ENCODE results near the gene DCAF17. TPM values are rescaled to one million over a fixed set of nuclear protein-coding genes. Genes with fewer than 3 reads are reported as not detected.

Gene DCAF17, protein sequence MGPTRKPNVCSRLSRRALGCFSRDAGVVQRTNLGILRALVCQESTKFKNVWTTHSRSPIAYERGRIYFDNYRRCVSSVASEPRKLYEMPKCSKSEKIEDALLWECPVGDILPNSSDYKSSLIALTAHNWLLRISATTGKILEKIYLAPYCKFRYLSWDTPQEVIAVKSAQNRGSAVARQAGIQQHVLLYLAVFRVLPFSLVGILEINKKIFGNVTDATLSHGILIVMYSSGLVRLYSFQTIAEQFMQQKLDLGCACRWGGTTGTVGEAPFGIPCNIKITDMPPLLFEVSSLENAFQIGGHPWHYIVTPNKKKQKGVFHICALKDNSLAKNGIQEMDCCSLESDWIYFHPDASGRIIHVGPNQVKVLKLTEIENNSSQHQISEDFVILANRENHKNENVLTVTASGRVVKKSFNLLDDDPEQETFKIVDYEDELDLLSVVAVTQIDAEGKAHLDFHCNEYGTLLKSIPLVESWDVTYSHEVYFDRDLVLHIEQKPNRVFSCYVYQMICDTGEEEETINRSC
- total RNA-seq = 16.3 and 18.2 TPM in 2 replicates

DNA sequence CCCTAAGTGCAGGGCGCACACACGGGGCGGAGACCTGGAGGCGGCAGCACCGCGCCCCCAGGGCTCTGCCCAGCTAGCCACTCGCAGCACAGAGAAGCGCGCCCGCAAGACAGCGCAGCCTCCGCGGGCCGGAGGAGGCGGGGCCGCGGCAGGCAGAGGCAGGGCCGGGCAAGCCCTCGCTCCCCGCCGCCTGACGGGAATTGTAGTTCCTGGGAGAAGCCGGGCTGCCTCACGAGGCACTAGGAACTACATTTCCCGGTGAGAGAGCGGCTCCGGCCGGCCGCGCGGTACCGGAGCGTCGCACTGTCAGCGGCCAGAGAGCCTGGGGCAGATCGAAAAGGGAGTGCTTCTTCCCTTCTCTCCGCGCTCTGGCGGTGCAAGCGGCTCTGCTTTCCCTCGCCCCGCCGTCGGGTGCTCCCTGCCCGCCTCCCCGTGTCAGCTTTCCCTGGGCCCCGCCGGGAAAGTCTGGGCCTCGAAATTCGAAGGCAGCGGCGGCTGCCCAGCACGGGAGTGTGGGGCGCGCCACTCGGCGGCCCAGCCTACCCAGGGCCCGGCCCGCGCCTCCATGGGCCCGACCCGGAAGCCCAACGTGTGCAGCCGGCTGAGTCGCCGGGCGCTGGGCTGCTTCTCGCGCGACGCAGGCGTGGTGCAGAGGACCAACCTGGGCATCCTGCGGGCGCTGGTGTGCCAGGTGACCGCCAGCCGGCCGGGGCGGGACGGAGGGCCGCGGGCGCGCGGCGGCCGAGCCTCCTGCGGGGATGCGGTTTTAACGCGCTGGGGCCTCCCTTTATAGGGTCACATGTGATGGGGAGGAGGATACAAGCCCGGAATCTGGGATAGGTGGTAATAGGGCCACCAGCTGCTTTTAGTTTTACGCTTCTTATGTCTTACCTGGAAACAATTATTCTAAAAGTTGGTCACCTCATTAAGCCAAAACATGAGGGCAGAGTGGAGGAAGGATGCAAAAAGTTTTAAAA is at the start of gene DCAF17:
Gene DCAF17 (plus strand): TSS at position 214 of the 977 bp plus-strand sequence. CDS start 352 bp downstream, at position 566.
- Histone ChIP-seq H3K4me3 (ENCODE audit: low read depth, low read length) (peak within 1 kb of the TSS; percentile 79), H3K36me3 (ENCODE audit: control insufficient read depth, insufficient read depth, low read length) (peaks cover 5% of the 10 kb centered on the region), H3K27me3 (ENCODE audit: control insufficient read depth, insufficient read depth, low read length) (no peaks in the 10 kb centered on the region)
- no peak for FAIRE-seq
- TF ChIP-seq, protein P1, sequence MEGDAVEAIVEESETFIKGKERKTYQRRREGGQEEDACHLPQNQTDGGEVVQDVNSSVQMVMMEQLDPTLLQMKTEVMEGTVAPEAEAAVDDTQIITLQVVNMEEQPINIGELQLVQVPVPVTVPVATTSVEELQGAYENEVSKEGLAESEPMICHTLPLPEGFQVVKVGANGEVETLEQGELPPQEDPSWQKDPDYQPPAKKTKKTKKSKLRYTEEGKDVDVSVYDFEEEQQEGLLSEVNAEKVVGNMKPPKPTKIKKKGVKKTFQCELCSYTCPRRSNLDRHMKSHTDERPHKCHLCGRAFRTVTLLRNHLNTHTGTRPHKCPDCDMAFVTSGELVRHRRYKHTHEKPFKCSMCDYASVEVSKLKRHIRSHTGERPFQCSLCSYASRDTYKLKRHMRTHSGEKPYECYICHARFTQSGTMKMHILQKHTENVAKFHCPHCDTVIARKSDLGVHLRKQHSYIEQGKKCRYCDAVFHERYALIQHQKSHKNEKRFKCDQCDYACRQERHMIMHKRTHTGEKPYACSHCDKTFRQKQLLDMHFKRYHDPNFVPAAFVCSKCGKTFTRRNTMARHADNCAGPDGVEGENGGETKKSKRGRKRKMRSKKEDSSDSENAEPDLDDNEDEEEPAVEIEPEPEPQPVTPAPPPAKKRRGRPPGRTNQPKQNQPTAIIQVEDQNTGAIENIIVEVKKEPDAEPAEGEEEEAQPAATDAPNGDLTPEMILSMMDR (IDR thresholded peaks at IDR 0.05; ENCODE audit: insufficient read depth, low read length, severe bottlenecking) = peak; percentile 24
- peak; percentile 90 for DNase-seq (ENCODE audit: low read depth)

GRCh38 chr2:171386627-171387026 is 47.4 kb upstream of the DCAF17 start:
- TF ChIP-seq, protein P1 (IDR thresholded peaks at IDR 0.05; ENCODE audit: insufficient read depth, low read length, severe bottlenecking) = no peak
- H3K36me3 ChIP-seq (ENCODE audit: control insufficient read depth, insufficient read depth, low read length) = peaks cover 2% of the 10 kb centered on the region
- no peak for FAIRE-seq
- no peak for DNase-seq (ENCODE audit: low read depth)
- no peaks in the 10 kb centered on the region for H3K27me3 ChIP-seq (ENCODE audit: control insufficient read depth, insufficient read depth, low read length)
- H3K4me3 ChIP-seq (ENCODE audit: low read depth, low read length) = no peak overlapping the region

DNA sequence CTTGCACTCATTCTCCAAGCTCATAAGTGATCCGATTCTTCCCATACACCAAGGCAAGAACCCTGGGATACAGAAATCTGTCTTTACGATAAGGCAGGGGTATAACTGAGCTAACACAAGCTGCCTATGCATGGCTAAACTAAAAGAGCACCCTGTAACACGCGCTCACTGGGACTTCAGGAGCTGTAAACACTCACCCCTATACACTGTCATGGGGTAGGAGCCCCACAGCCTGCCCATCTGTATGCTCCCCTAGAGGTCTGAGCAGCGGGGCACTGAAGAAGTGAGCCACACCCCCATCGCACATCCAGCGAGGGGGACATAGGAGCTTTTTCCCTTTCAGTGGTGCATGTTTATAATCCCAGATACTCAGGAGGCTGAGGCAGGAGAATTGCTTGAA is 47.0 kb upstream of the DCAF17 start:
- FAIRE-seq = no peak
- TF ChIP-seq, protein P1 (IDR thresholded peaks at IDR 0.05; ENCODE audit: insufficient read depth, low read length, severe bottlenecking) = no peak
- Histone ChIP-seq H3K4me3 (ENCODE audit: low read depth, low read length) (no peak overlapping the region), H3K36me3 (ENCODE audit: control insufficient read depth, insufficient read depth, low read length) (peaks cover 2% of the 10 kb centered on the region), H3K27me3 (ENCODE audit: control insufficient read depth, insufficient read depth, low read length) (no peaks in the 10 kb centered on the region)
- DNase-seq (ENCODE audit: low read depth) = no peak

GRCh38 chr2:171389325-171389724 is 44.7 kb upstream of the DCAF17 start:
- Histone ChIP-seq H3K36me3 (ENCODE audit: control insufficient read depth, insufficient read depth, low read length) (peaks cover 2% of the 10 kb centered on the region), H3K4me3 (ENCODE audit: low read depth, low read length) (no peak overlapping the region), H3K27me3 (ENCODE audit: control insufficient read depth, insufficient read depth, low read length) (no peaks in the 10 kb centered on the region)
- FAIRE-seq (no peak), DNase-seq (ENCODE audit: low read depth) (no peak)
- TF ChIP-seq, protein P1 (IDR thresholded peaks at IDR 0.05; ENCODE audit: insufficient read depth, low read length, severe bottlenecking) = no peak

GRCh38 chr2:171389780-171390179 is 44.2 kb upstream of the DCAF17 start:
- H3K4me3 ChIP-seq (ENCODE audit: low read depth, low read length) = no peak overlapping the region
- TF ChIP-seq, protein P1 (IDR thresholded peaks at IDR 0.05; ENCODE audit: insufficient read depth, low read length, severe bottlenecking) = no peak
- no peak for FAIRE-seq
- peaks cover 2% of the 10 kb centered on the region for H3K36me3 ChIP-seq (ENCODE audit: control insufficient read depth, insufficient read depth, low read length)
- no peak for DNase-seq (ENCODE audit: low read depth)
- no peaks in the 10 kb centered on the region for H3K27me3 ChIP-seq (ENCODE audit: control insufficient read depth, insufficient read depth, low read length)
